Measurements from ENCODE around the gene CDKAL1.

- TF ChIP-seq HCFC1 (IDR thresholded peaks at IDR 0.05; ENCODE audit: low read depth, low read length): no peak
- TF ChIP-seq IKZF5 (CRISPR knock-in tag; IDR thresholded peaks at IDR 0.05): no peak
- no peak for TF ChIP-seq CTCF (CRISPR knock-in tag; IDR thresholded peaks at IDR 0.05)
- no peak for TF ChIP-seq CHD2 (IDR thresholded peaks at IDR 0.05; ENCODE audit: low read depth, low read length)
- no peak for TF ChIP-seq BHLHE40 (IDR thresholded peaks at IDR 0.05; ENCODE audit: low read length)
- TF ChIP-seq CAMTA2 (CRISPR knock-in tag; IDR thresholded peaks at IDR 0.05; ENCODE audit: borderline replicate concordance): no peak
- no peak for TF ChIP-seq ZBTB20 (CRISPR knock-in tag; IDR thresholded peaks at IDR 0.05; ENCODE audit: borderline replicate concordance, low read depth)
- TF ChIP-seq, protein P1, sequence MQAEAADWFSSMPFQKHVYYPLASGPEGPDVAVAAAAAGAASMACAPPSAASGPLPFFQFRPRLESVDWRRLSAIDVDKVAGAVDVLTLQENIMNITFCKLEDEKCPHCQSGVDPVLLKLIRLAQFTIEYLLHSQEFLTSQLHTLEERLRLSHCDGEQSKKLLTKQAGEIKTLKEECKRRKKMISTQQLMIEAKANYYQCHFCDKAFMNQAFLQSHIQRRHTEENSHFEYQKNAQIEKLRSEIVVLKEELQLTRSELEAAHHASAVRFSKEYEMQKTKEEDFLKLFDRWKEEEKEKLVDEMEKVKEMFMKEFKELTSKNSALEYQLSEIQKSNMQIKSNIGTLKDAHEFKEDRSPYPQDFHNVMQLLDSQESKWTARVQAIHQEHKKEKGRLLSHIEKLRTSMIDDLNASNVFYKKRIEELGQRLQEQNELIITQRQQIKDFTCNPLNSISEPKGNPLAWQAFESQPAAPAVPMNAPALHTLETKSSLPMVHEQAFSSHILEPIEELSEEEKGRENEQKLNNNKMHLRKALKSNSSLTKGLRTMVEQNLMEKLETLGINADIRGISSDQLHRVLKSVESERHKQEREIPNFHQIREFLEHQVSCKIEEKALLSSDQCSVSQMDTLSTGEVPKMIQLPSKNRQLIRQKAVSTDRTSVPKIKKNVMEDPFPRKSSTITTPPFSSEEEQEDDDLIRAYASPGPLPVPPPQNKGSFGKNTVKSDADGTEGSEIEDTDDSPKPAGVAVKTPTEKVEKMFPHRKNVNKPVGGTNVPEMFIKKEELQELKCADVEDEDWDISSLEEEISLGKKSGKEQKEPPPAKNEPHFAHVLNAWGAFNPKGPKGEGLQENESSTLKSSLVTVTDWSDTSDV (CRISPR knock-in tag; IDR thresholded peaks at IDR 0.05): no peak
Observed at GRCh38 chr6:20931772-20932171, 397.5 kb downstream of the CDKAL1 start.
